ENCODE data around the gene HOATZ. TPM values are rescaled to one million over a fixed set of nuclear protein-coding genes. Genes with fewer than 3 reads are reported as not detected.
A peak's percentile ranks its signal among the peaks of the same experiment; 100 is the strongest.

The HOATZ gene
- total RNA-seq, 2 experiments from 2014 or later, result 0.37 TPM; not detected in 1

- ATAC-seq, result no peak
- no peak for DNase-seq
- CTCF ChIA-PET, result interaction anchor here (1.5 kb wide), 1 partner anchor 12 kb away, joined by 3 read pairs; no protein-coding TSS in a partner anchor
- no peaks in the 10 kb centered on the region for H3K9me3 Mint-ChIP-seq (ENCODE audit: insufficient read depth)
- H3K4me1 Mint-ChIP-seq (ENCODE audit: low read depth), result no peaks in the 10 kb centered on the region
- no peaks in the 10 kb centered on the region for H3K27me3 Mint-ChIP-seq (ENCODE audit: low read depth)
- POLR2A ChIA-PET, result interaction anchor here (0.6 kb wide), 1 partner anchor 66 kb away, joined by 3 read pairs; no protein-coding TSS in a partner anchor
- peaks cover 38% of the 10 kb centered on the region for H3K36me3 Mint-ChIP-seq (ENCODE audit: low read depth)
- no peak overlapping the region for H3K4me3 Mint-ChIP-seq
- H3K27ac Mint-ChIP-seq, result no peak overlapping the region
Observed at GRCh38 chr11:111549869-111550203, 35.3 kb downstream of the HOATZ start.

- Mint-ChIP-seq H3K27ac (no peak overlapping the region), H3K9me3 (ENCODE audit: insufficient read depth) (peaks cover 1% of the 10 kb centered on the region), H3K27me3 (ENCODE audit: low read depth) (no peaks in the 10 kb centered on the region), H3K4me3 (no peak overlapping the region), H3K4me1 (ENCODE audit: low read depth) (no peaks in the 10 kb centered on the region), H3K36me3 (ENCODE audit: low read depth) (peaks cover 40% of the 10 kb centered on the region)
- DNase-seq, result no peak
- ChIA-PET POLR2A (interaction anchor here (0.6 to 1.7 kb wide), 2 partner anchors 11 to 65 kb away, joined by 3 to 4 read pairs; no protein-coding TSS in a partner anchor), CTCF (interaction anchor here (1.5 kb wide), 1 partner anchor 12 kb away, joined by 3 read pairs; no protein-coding TSS in a partner anchor)
- no peak for ATAC-seq
Observed at GRCh38 chr11:111550258-111550657, 35.7 kb downstream of the HOATZ start.

- ChIA-PET POLR2A (interaction anchor here (1.2 kb wide), 1 partner anchor 14 kb away, joined by 4 read pairs; the partner anchor contains the start of gene LAYN), CTCF (interaction anchor here (0.6 to 1.4 kb wide), 6 partner anchors 10 to 295 kb away, joined by 3 to 8 read pairs (median 3); no protein-coding TSS in a partner anchor)
- no peak overlapping the region for H3K27ac Mint-ChIP-seq
- no peak overlapping the region for H3K4me3 Mint-ChIP-seq
- ATAC-seq, result no peak
- H3K36me3 Mint-ChIP-seq (ENCODE audit: low read depth), result peaks cover 42% of the 10 kb centered on the region
- DNase-seq, result no peak
- no peaks in the 10 kb centered on the region for H3K27me3 Mint-ChIP-seq (ENCODE audit: low read depth)
- no peaks in the 10 kb centered on the region for H3K4me1 Mint-ChIP-seq (ENCODE audit: low read depth)
- peaks cover 16% of the 10 kb centered on the region for H3K9me3 Mint-ChIP-seq (ENCODE audit: insufficient read depth)
Observed at GRCh38 chr11:111554532-111554931, 40.0 kb downstream of the HOATZ start.

- no peak for ATAC-seq
- Mint-ChIP-seq H3K27me3 (ENCODE audit: low read depth) (no peaks in the 10 kb centered on the region), H3K9me3 (ENCODE audit: insufficient read depth) (peaks cover 16% of the 10 kb centered on the region), H3K36me3 (ENCODE audit: low read depth) (peaks cover 44% of the 10 kb centered on the region), H3K4me3 (no peak overlapping the region), H3K27ac (no peak overlapping the region), H3K4me1 (ENCODE audit: low read depth) (no peaks in the 10 kb centered on the region)
- CTCF ChIA-PET, result interaction anchor here (0.6 to 1.2 kb wide), 2 partner anchors 13 to 278 kb away, joined by 3 read pairs; no protein-coding TSS in a partner anchor
- POLR2A ChIA-PET, result interaction anchor here (1.2 kb wide), 1 partner anchor 15 kb away, joined by 4 read pairs; the partner anchor contains the start of gene LAYN
- DNase-seq, result no peak
Observed at GRCh38 chr11:111555255-111555654, 40.7 kb downstream of the HOATZ start.

GRCh38 chr11:111557425-111558111 is 43.0 kb downstream of the HOATZ start:
- CTCF ChIA-PET, result interaction anchor here (0.9 to 2.5 kb wide), 4 partner anchors 14 to 103 kb away, joined by 3 to 9 read pairs (median 4); no protein-coding TSS in a partner anchor
- ATAC-seq (no peak), DNase-seq (no peak)
- POLR2A ChIA-PET, result no interaction called here
- Mint-ChIP-seq H3K27me3 (ENCODE audit: low read depth) (no peaks in the 10 kb centered on the region), H3K36me3 (ENCODE audit: low read depth) (peaks cover 47% of the 10 kb centered on the region), H3K4me1 (ENCODE audit: low read depth) (no peaks in the 10 kb centered on the region), H3K9me3 (ENCODE audit: insufficient read depth) (peaks cover 16% of the 10 kb centered on the region), H3K27ac (no peak overlapping the region), H3K4me3 (no peak overlapping the region)

GRCh38 chr11:111559800-111560464 is 45.4 kb downstream of the HOATZ start:
- CTCF ChIA-PET, result interaction anchor here (1.0 to 2.9 kb wide), 3 partner anchors 18 to 282 kb away, joined by 3 to 9 read pairs (median 6); no protein-coding TSS in a partner anchor

GRCh38 chr11:111560800-111561199 is 46.2 kb downstream of the HOATZ start:
- Mint-ChIP-seq H3K4me1 (ENCODE audit: low read depth) (no peaks in the 10 kb centered on the region), H3K4me3 (no peak overlapping the region), H3K9me3 (ENCODE audit: insufficient read depth) (peaks cover 11% of the 10 kb centered on the region), H3K27me3 (ENCODE audit: low read depth) (no peaks in the 10 kb centered on the region), H3K27ac (no peak overlapping the region), H3K36me3 (ENCODE audit: low read depth) (peaks cover 28% of the 10 kb centered on the region)
- ATAC-seq (no peak), DNase-seq (no peak)
- POLR2A ChIA-PET, result no interaction called here
- CTCF ChIA-PET, result interaction anchor here (1.0 to 4.6 kb wide), 6 partner anchors 18 to 281 kb away, joined by 3 to 34 read pairs (median 8); no protein-coding TSS in a partner anchor

More at GRCh38 chr11:111559800-111560464, 45.4 kb downstream of the HOATZ start:
- Mint-ChIP-seq H3K27me3 (ENCODE audit: low read depth) (no peaks in the 10 kb centered on the region), H3K27ac (no peak overlapping the region), H3K36me3 (ENCODE audit: low read depth) (peaks cover 35% of the 10 kb centered on the region), H3K9me3 (ENCODE audit: insufficient read depth) (peaks cover 16% of the 10 kb centered on the region), H3K4me1 (ENCODE audit: low read depth) (no peaks in the 10 kb centered on the region), H3K4me3 (no peak overlapping the region)
- ATAC-seq, result no peak
- no peak for DNase-seq
- POLR2A ChIA-PET, result no interaction called here

GRCh38 chr11:111561306-111561705 is 46.7 kb downstream of the HOATZ start:
- H3K9me3 Mint-ChIP-seq (ENCODE audit: insufficient read depth), result peaks cover 7% of the 10 kb centered on the region
- CTCF ChIA-PET, result interaction anchor here (0.7 to 4.6 kb wide), 8 partner anchors 9 to 280 kb away, joined by 3 to 34 read pairs (median 5); no protein-coding TSS in a partner anchor
- ATAC-seq (no peak), DNase-seq (no peak)
- peaks cover 22% of the 10 kb centered on the region for H3K36me3 Mint-ChIP-seq (ENCODE audit: low read depth)
- H3K27me3 Mint-ChIP-seq (ENCODE audit: low read depth), result no peaks in the 10 kb centered on the region
- POLR2A ChIA-PET, result no interaction called here
- no peak overlapping the region for H3K27ac Mint-ChIP-seq
- no peaks in the 10 kb centered on the region for H3K4me1 Mint-ChIP-seq (ENCODE audit: low read depth)
- no peak overlapping the region for H3K4me3 Mint-ChIP-seq

- ChIA-PET CTCF (interaction anchor here (0.7 to 4.6 kb wide), 7 partner anchors 9 to 115 kb away, joined by 3 to 34 read pairs (median 4); no protein-coding TSS in a partner anchor), POLR2A (no interaction called here)
- DNase-seq (no peak), ATAC-seq (no peak)
- H3K9me3 Mint-ChIP-seq (ENCODE audit: insufficient read depth), result peaks cover 2% of the 10 kb centered on the region
- H3K27me3 Mint-ChIP-seq (ENCODE audit: low read depth), result no peaks in the 10 kb centered on the region
- H3K4me1 Mint-ChIP-seq (ENCODE audit: low read depth), result no peaks in the 10 kb centered on the region
- H3K27ac Mint-ChIP-seq, result no peak overlapping the region
- no peak overlapping the region for H3K4me3 Mint-ChIP-seq
- peaks cover 19% of the 10 kb centered on the region for H3K36me3 Mint-ChIP-seq (ENCODE audit: low read depth)
Observed at GRCh38 chr11:111561791-111562325, 47.3 kb downstream of the HOATZ start.

GRCh38 chr11:111562692-111563389 is 48.3 kb downstream of the HOATZ start:
- DNase-seq, result no peak
- Mint-ChIP-seq H3K36me3 (ENCODE audit: low read depth) (peaks cover 12% of the 10 kb centered on the region), H3K4me3 (no peak overlapping the region), H3K27me3 (ENCODE audit: low read depth) (no peaks in the 10 kb centered on the region), H3K4me1 (ENCODE audit: low read depth) (no peaks in the 10 kb centered on the region), H3K9me3 (ENCODE audit: insufficient read depth) (no peaks in the 10 kb centered on the region), H3K27ac (peak overlapping the region; percentile 32)
- ChIA-PET POLR2A (no interaction called here), CTCF (interaction anchor here (1.0 to 4.6 kb wide), 7 partner anchors 10 to 116 kb away, joined by 3 to 34 read pairs (median 4); no protein-coding TSS in a partner anchor)
- ATAC-seq, result no peak

GRCh38 chr11:111565114-111565720 is 50.6 kb downstream of the HOATZ start:
- ChIA-PET POLR2A (no interaction called here), CTCF (interaction anchor here (0.8 to 4.6 kb wide), 7 partner anchors 8 to 277 kb away, joined by 3 to 34 read pairs (median 4); no protein-coding TSS in a partner anchor)
- Mint-ChIP-seq H3K27me3 (ENCODE audit: low read depth) (peaks cover 4% of the 10 kb centered on the region), H3K27ac (no peak overlapping the region), H3K4me1 (ENCODE audit: low read depth) (no peaks in the 10 kb centered on the region), H3K9me3 (ENCODE audit: insufficient read depth) (no peaks in the 10 kb centered on the region), H3K4me3 (no peak overlapping the region), H3K36me3 (ENCODE audit: low read depth) (peaks cover 6% of the 10 kb centered on the region)
- peak; percentile 44 for ATAC-seq
- DNase-seq, result peak; percentile 78

Data from activated CD8-positive, alpha-beta T cell treated with anti-CD3 and anti-CD28 coated beads, Interleukin-2, amount 10 ng/mL, durations not matched to agents 7 days and 5 days (primary cell).